Neural cell (in vitro differentiated cells): ENCODE data around the gene USP25. TPM values are rescaled to one million over a fixed set of nuclear protein-coding genes. Genes with fewer than 3 reads are reported as not detected.

Source experiments
- H2AFZ ChIP-seq: fragments of 200-600, 300-800 bp; sonication (generic), shearing (Covaris generic); 2 replicates; pipeline ENCODE4 v1.6.0; 2014; ENCODE audit warnings: low read depth, mild to moderate bottlenecking, antibody characterized with exemption, low read length, moderate library complexity
- H3F3A ChIP-seq: fragments of 200-600 bp; shearing (Covaris generic); 2 replicates; pipeline ENCODE4 v1.6.1; 2016; ENCODE audit warnings: mild to moderate bottlenecking, moderate library complexity, mixed read lengths, antibody characterized with exemption, low read length; ENCODE audit not compliant: insufficient read depth, poor library complexity, severe bottlenecking
- H3K27ac ChIP-seq: fragments of 200-600, 300-800 bp; sonication (generic), shearing (Covaris generic); 2 replicates; pipeline ENCODE4 v1.5.1; 2014; ENCODE audit warnings: mild to moderate bottlenecking, low read length, moderate library complexity
- H3K27me3 ChIP-seq: fragments of 300-800, 200-600 bp; sonication (generic), shearing (Covaris generic); 2 replicates; pipeline ENCODE4 v1.6.0; 2014; ENCODE audit warnings: mild to moderate bottlenecking, low read depth, low read length, moderate library complexity; ENCODE audit not compliant: insufficient read depth
- H3K36me3 ChIP-seq: fragments of 300-800, 200-600 bp; sonication (generic), shearing (Covaris generic); 2 replicates; pipeline ENCODE4 v1.5.1; 2014; ENCODE audit warnings: mild to moderate bottlenecking, antibody characterized with exemption, low read length, moderate library complexity; ENCODE audit not compliant: insufficient read depth
- H3K4me2 ChIP-seq: fragments of 300-800, 200-600 bp; sonication (generic), shearing (Covaris generic); 2 replicates; pipeline ENCODE4 v1.6.0; 2014; ENCODE audit warnings: mild to moderate bottlenecking, low read length
- H3K4me3 ChIP-seq: fragments of 300-800, 200-600 bp; sonication (generic), shearing (Covaris generic); 2 replicates; pipeline ENCODE4 v1.5.1; 2014; ENCODE audit warnings: mild to moderate bottlenecking, low read length, moderate library complexity
- H3K79me2 ChIP-seq: fragments of 200-600 bp; shearing (Covaris generic); replicated peaks from 2 replicates; pipeline ENCODE4 v1.6.0; 2014; ENCODE audit warnings: mild to moderate bottlenecking, low read length, moderate library complexity; ENCODE audit not compliant: insufficient read depth
- H3K9ac ChIP-seq: fragments of 300-800, 200-600 bp; sonication (generic), shearing (Covaris generic); 2 replicates; pipeline ENCODE4 v1.6.1; 2016; ENCODE audit warnings: mild to moderate bottlenecking, low read length, mixed read lengths
- H3K9me2 ChIP-seq: fragments of 200-600 bp; shearing (Covaris generic); 2 replicates; pipeline ENCODE4 v1.6.1; 2016; ENCODE audit warnings: mild to moderate bottlenecking, low read length, mixed read lengths; ENCODE audit not compliant: insufficient read depth
- H3K9me3 ChIP-seq: fragments of 200-600, 300-800 bp; sonication (generic), shearing (Covaris generic); 2 replicates; pipeline ENCODE4 v1.6.1; 2016; ENCODE audit warnings: mild to moderate bottlenecking, mixed run types, low read length, moderate library complexity, mixed read lengths
- H4K20me1 ChIP-seq: fragments of 200-600 bp; shearing (Covaris generic); 2 replicates; pipeline ENCODE4 v1.6.1; 2016; ENCODE audit warnings: mild to moderate bottlenecking, mixed run types; ENCODE audit not compliant: insufficient read depth
- CTCF ChIP-seq: fragments of 450-650 bp; IDR thresholded peaks from 2 replicates; pipeline ENCODE4 v1.5.1; 2014; ENCODE audit warnings: antibody characterized with exemption, mild to moderate bottlenecking, moderate library complexity; ENCODE audit not compliant: poor library complexity, severe bottlenecking
- EZH2 ChIP-seq: fragments of 200-600, 300-800 bp; shearing (Covaris generic), sonication (generic); IDR thresholded peaks from 2 replicates; pipeline ENCODE4 v1.6.1; 2014; ENCODE audit warnings: antibody characterized with exemption, low read length, borderline replicate concordance, mild to moderate bottlenecking; ENCODE audit not compliant: insufficient read depth, poor library complexity, severe bottlenecking
- POLR2AphosphoS5 ChIP-seq: IDR thresholded peaks from 2 replicates; pipeline ENCODE4 v1.6.1; 2012
- RAD21 ChIP-seq: fragments of 450-650 bp; conservative IDR thresholded peaks from 2 replicates; pipeline ENCODE4 v1.6.1; 2014; ENCODE audit warnings: antibody characterized with exemption, mild to moderate bottlenecking, moderate library complexity
- REST ChIP-seq: IDR thresholded peaks from 2 replicates; pipeline ENCODE4 v1.6.1; 2012; ENCODE audit warnings: borderline replicate concordance
- SMC3 ChIP-seq: fragments of 450-650 bp; conservative IDR thresholded peaks from 2 replicates; pipeline ENCODE4 v1.6.1; 2014; ENCODE audit warnings: antibody characterized with exemption, mild to moderate bottlenecking, moderate library complexity; ENCODE audit not compliant: poor library complexity
- TAF1 ChIP-seq: IDR thresholded peaks from 2 replicates; pipeline ENCODE4 v1.6.1; 2012; ENCODE audit warnings: low read depth
- polyA plus RNA-seq: library from polyadenylated mRNA; depleted of rRNA; stranded (reverse); fragments of >200 nt; gene quantifications from 2 replicates; pipeline ENCODE4 v1.2.3, GENCODE V29; 2014

Gene USP25
- polyA plus RNA-seq, 1 donor from 2014 or later: 19.2 TPM

GRCh38 chr21:15840406-15840805 lies 110.6 kb downstream of the USP25 start:
- Histone ChIP-seq H3K4me3 (no peak overlapping the region), H3K79me2 (no peaks in the 10 kb centered on the region), H3K4me2 (no peak overlapping the region), H2AFZ (no peak overlapping the region), H3K9ac (no peak overlapping the region), H3K9me3 (no peaks in the 10 kb centered on the region), H3K36me3 (no peaks in the 10 kb centered on the region), H3K27me3 (no peaks in the 10 kb centered on the region), H3K9me2 (no peaks in the 10 kb centered on the region), H4K20me1 (no peaks in the 10 kb centered on the region), H3F3A (no peaks in the 10 kb centered on the region), H3K27ac (no peak overlapping the region)
- no peak for TF ChIP-seq REST
- TF ChIP-seq EZH2: no peak

- Histone ChIP-seq H3K9ac (no peak overlapping the region), H3F3A (no peaks in the 10 kb centered on the region), H3K36me3 (no peaks in the 10 kb centered on the region), H2AFZ (no peak overlapping the region), H3K27me3 (no peaks in the 10 kb centered on the region), H3K4me2 (no peak overlapping the region), H3K4me3 (no peak overlapping the region), H3K9me2 (no peaks in the 10 kb centered on the region), H3K9me3 (no peaks in the 10 kb centered on the region), H3K79me2 (no peaks in the 10 kb centered on the region), H3K27ac (no peak overlapping the region), H4K20me1 (no peaks in the 10 kb centered on the region)
- TF ChIP-seq CTCF (no peak), EZH2 (no peak), RAD21 (no peak), SMC3 (no peak), REST (no peak), TAF1 (no peak), POLR2AphosphoS5 (no peak)
Measured at GRCh38 chr21:15841856-15842564, 112.2 kb downstream of the USP25 start.
